Measurements from ENCODE around the gene EID2. TPM values are rescaled to one million over a fixed set of nuclear protein-coding genes. Genes with fewer than 3 reads are reported as not detected.

Gene EID2
- total RNA-seq, 1 donor: 8.3 TPM

GRCh38 chr19:39531834-39532232, 8.1 kb downstream of the EID2 start:
- Histone ChIP-seq H3K79me2 (ENCODE audit: insufficient read depth, low read length) (peaks cover 31% of the 10 kb centered on the region), H4K20me1 (ENCODE audit: insufficient read depth, low read length) (peaks cover 9% of the 10 kb centered on the region), H3K9me3 (ENCODE audit: low read depth, low read length) (no peaks in the 10 kb centered on the region), H3K36me3 (ENCODE audit: insufficient read depth, low read length) (no peaks in the 10 kb centered on the region), H3K4me3 (ENCODE audit: insufficient read depth, low read length) (peak overlapping the region; percentile 96), H3K27me3 (ENCODE audit: insufficient read depth, low read length) (no peaks in the 10 kb centered on the region), H3K4me2 (ENCODE audit: insufficient read depth, low read length) (peak overlapping the region; percentile 98), H3K4me1 (ENCODE audit: insufficient read depth, low read length) (peaks cover 4% of the 10 kb centered on the region), H2AFZ (ENCODE audit: low read length) (peak overlapping the region; percentile 95), H3K27ac (ENCODE audit: low read depth, low read length) (peak overlapping the region; percentile 81)
- DNase-seq (ENCODE audit: insufficient read length, low spot score, missing footprints): no peak
- no peak for TF ChIP-seq CTCF (IDR thresholded peaks at IDR 0.05; ENCODE audit: extremely low read depth, low read depth, low read length)

- H3K4me3 ChIP-seq (ENCODE audit: insufficient read depth, low read length): no peak overlapping the region
- no peaks in the 10 kb centered on the region for H3K4me1 ChIP-seq (ENCODE audit: insufficient read depth, low read length)
- no peaks in the 10 kb centered on the region for H3K27me3 ChIP-seq (ENCODE audit: insufficient read depth, low read length)
- H3K79me2 ChIP-seq (ENCODE audit: insufficient read depth, low read length): peaks cover 7% of the 10 kb centered on the region
- no peak for TF ChIP-seq CTCF (IDR thresholded peaks at IDR 0.05; ENCODE audit: extremely low read depth, low read depth, low read length)
- no peak overlapping the region for H3K27ac ChIP-seq (ENCODE audit: low read depth, low read length)
- DNase-seq (ENCODE audit: insufficient read length, low spot score, missing footprints): peak; percentile 68
- no peaks in the 10 kb centered on the region for H4K20me1 ChIP-seq (ENCODE audit: insufficient read depth, low read length)
- no peak overlapping the region for H3K4me2 ChIP-seq (ENCODE audit: insufficient read depth, low read length)
- no peaks in the 10 kb centered on the region for H3K36me3 ChIP-seq (ENCODE audit: insufficient read depth, low read length)
- no peaks in the 10 kb centered on the region for H3K9me3 ChIP-seq (ENCODE audit: low read depth, low read length)
- no peak overlapping the region for H2AFZ ChIP-seq (ENCODE audit: low read length)
These were observed 14.8 kb downstream of the EID2 start for GRCh38 chr19:39525205-39525604.

GRCh38 chr19:39524495-39524894, 15.5 kb downstream of the EID2 start:
- Histone ChIP-seq H3K27me3 (ENCODE audit: insufficient read depth, low read length) (no peaks in the 10 kb centered on the region), H3K36me3 (ENCODE audit: insufficient read depth, low read length) (no peaks in the 10 kb centered on the region), H3K79me2 (ENCODE audit: insufficient read depth, low read length) (peaks cover 2% of the 10 kb centered on the region), H3K4me1 (ENCODE audit: insufficient read depth, low read length) (no peaks in the 10 kb centered on the region), H2AFZ (ENCODE audit: low read length) (no peak overlapping the region), H3K27ac (ENCODE audit: low read depth, low read length) (no peak overlapping the region), H3K9me3 (ENCODE audit: low read depth, low read length) (no peaks in the 10 kb centered on the region), H3K4me3 (ENCODE audit: insufficient read depth, low read length) (no peak overlapping the region), H3K4me2 (ENCODE audit: insufficient read depth, low read length) (no peak overlapping the region), H4K20me1 (ENCODE audit: insufficient read depth, low read length) (no peaks in the 10 kb centered on the region)
- TF ChIP-seq CTCF (IDR thresholded peaks at IDR 0.05; ENCODE audit: extremely low read depth, low read depth, low read length): no peak
- DNase-seq (ENCODE audit: insufficient read length, low spot score, missing footprints): no peak

GRCh38 chr19:39520541-39521484, 19.1 kb downstream of the EID2 start:
- Histone ChIP-seq H4K20me1 (ENCODE audit: insufficient read depth, low read length) (no peaks in the 10 kb centered on the region), H3K4me1 (ENCODE audit: insufficient read depth, low read length) (no peaks in the 10 kb centered on the region), H3K4me2 (ENCODE audit: insufficient read depth, low read length) (no peak overlapping the region), H3K27me3 (ENCODE audit: insufficient read depth, low read length) (peaks cover 21% of the 10 kb centered on the region), H3K36me3 (ENCODE audit: insufficient read depth, low read length) (no peaks in the 10 kb centered on the region), H3K27ac (ENCODE audit: low read depth, low read length) (no peak overlapping the region), H2AFZ (ENCODE audit: low read length) (no peak overlapping the region), H3K79me2 (ENCODE audit: insufficient read depth, low read length) (no peaks in the 10 kb centered on the region), H3K4me3 (ENCODE audit: insufficient read depth, low read length) (no peak overlapping the region), H3K9me3 (ENCODE audit: low read depth, low read length) (no peaks in the 10 kb centered on the region)
- no peak for TF ChIP-seq CTCF (IDR thresholded peaks at IDR 0.05; ENCODE audit: extremely low read depth, low read depth, low read length)
- DNase-seq (ENCODE audit: insufficient read length, low spot score, missing footprints): no peak
